ENCODE results near the gene SLC39A10. TPM values are rescaled to one million over a fixed set of nuclear protein-coding genes. Genes with fewer than 3 reads are reported as not detected.
"Not testable (repeated sequence)": the region's sequence is repeated elsewhere in the genome, so short reads cannot be mapped to it uniquely, and the experiment has no call there.

SLC39A10 gene
- total RNA-seq, 1 donor from 2014 or later = 13.4 TPM

DNA sequence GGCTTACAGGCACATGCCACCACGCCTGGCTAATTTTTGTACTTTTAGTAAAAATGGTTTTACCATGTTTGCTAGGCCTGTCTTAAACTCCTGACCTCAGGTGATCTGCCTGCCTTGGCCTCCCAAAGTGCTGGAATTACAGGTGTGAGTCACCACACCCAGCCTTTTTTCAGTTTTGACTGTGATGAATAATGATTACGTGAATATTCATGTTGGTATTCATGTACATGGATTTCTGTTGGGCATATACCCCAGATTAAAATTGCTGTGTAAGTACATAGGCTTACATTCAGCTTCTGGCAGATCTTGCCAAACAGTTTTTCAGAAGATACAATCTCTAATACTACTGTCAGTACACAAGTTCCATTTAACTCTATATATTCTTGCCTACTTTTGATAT is 20.9 kb downstream of the SLC39A10 start:
- TF ChIP-seq, protein P1, sequence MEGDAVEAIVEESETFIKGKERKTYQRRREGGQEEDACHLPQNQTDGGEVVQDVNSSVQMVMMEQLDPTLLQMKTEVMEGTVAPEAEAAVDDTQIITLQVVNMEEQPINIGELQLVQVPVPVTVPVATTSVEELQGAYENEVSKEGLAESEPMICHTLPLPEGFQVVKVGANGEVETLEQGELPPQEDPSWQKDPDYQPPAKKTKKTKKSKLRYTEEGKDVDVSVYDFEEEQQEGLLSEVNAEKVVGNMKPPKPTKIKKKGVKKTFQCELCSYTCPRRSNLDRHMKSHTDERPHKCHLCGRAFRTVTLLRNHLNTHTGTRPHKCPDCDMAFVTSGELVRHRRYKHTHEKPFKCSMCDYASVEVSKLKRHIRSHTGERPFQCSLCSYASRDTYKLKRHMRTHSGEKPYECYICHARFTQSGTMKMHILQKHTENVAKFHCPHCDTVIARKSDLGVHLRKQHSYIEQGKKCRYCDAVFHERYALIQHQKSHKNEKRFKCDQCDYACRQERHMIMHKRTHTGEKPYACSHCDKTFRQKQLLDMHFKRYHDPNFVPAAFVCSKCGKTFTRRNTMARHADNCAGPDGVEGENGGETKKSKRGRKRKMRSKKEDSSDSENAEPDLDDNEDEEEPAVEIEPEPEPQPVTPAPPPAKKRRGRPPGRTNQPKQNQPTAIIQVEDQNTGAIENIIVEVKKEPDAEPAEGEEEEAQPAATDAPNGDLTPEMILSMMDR (IDR thresholded peaks at IDR 0.05; ENCODE audit: insufficient read depth, low read length, severe bottlenecking) = no peak
- no peak for FAIRE-seq
- Histone ChIP-seq H3K4me3 (ENCODE audit: low read depth, low read length) (no peak overlapping the region), H3K36me3 (ENCODE audit: control insufficient read depth, insufficient read depth, low read length) (no peaks in the 10 kb centered on the region), H3K27me3 (ENCODE audit: control insufficient read depth, insufficient read depth, low read length) (no peaks in the 10 kb centered on the region)
- peak; percentile 26 for DNase-seq (ENCODE audit: low read depth)

DNA sequence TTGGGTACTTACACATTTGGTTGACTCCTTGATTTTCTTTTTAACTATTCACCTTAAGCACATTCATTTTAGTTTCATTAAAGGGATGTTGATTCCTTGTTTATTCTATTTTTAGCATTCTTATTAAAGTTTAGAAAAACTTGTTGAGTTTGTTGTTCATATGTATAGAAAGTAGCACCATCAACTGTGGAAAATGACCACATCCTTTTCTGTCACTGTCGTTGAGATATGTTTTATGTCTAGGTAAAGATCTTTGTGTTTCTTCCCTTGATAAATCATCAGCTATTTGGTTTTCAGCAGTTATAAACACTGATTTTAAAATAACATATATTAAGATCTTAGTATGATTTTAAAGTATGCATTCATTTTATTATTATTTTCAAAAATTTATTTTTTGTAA is 25.1 kb downstream of the SLC39A10 start:
- no peak for FAIRE-seq
- Histone ChIP-seq H3K36me3 (ENCODE audit: control insufficient read depth, insufficient read depth, low read length) (no peaks in the 10 kb centered on the region), H3K4me3 (ENCODE audit: low read depth, low read length) (no peak overlapping the region), H3K27me3 (ENCODE audit: control insufficient read depth, insufficient read depth, low read length) (no peaks in the 10 kb centered on the region)
- TF ChIP-seq, protein P1 (IDR thresholded peaks at IDR 0.05; ENCODE audit: insufficient read depth, low read length, severe bottlenecking) = no peak
- DNase-seq (ENCODE audit: low read depth) = no peak

DNA sequence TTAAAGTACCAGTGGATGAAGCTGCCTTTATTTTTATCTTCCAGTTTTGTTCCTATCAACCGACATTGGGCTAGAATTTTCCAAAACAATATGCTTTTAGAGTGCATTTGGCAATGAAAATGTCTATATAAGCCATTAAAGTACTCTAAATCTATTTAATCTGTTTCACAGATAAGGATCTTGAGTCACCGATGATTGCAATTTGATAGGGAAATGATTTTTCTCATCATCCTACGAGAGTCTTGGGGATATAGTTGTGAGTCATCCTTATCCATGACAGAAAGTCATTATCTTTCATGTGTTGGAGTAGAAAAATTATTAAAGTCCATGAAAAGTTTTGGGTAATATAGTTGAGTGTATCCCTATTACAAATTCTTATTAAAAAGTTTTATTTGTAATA is 26.1 kb downstream of the SLC39A10 start:
- FAIRE-seq = no peak
- Histone ChIP-seq H3K27me3 (ENCODE audit: control insufficient read depth, insufficient read depth, low read length) (no peaks in the 10 kb centered on the region), H3K36me3 (ENCODE audit: control insufficient read depth, insufficient read depth, low read length) (no peaks in the 10 kb centered on the region), H3K4me3 (ENCODE audit: low read depth, low read length) (no peak overlapping the region)
- DNase-seq (ENCODE audit: low read depth) = peak; percentile 46
- TF ChIP-seq, protein P1 (IDR thresholded peaks at IDR 0.05; ENCODE audit: insufficient read depth, low read length, severe bottlenecking) = no peak

DNA sequence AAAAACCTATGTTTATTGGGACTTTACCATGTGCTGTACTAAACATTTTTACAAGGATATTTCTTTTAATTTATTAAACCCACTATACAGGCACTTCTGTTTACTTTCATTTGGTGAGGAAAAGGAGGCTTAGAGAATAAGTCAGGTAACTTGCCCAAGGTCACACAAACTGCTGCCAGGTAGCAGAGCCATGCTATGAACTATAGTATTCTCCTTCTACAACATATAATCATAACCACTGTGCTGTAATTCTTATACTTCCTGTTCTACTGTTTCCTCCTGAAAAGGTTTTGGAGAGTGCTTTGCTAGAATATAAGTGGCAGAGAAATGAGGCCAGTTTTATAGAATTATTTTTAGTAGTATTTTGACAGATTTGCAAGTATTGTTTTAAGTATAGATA is 29.5 kb downstream of the SLC39A10 start:
- H3K4me3 ChIP-seq (ENCODE audit: low read depth, low read length) = no peak overlapping the region
- no peaks in the 10 kb centered on the region for H3K36me3 ChIP-seq (ENCODE audit: control insufficient read depth, insufficient read depth, low read length)
- DNase-seq (ENCODE audit: low read depth) (no peak), FAIRE-seq (no peak)
- TF ChIP-seq, protein P1 (IDR thresholded peaks at IDR 0.05; ENCODE audit: insufficient read depth, low read length, severe bottlenecking) = no peak
- H3K27me3 ChIP-seq (ENCODE audit: control insufficient read depth, insufficient read depth, low read length) = no peaks in the 10 kb centered on the region

DNA sequence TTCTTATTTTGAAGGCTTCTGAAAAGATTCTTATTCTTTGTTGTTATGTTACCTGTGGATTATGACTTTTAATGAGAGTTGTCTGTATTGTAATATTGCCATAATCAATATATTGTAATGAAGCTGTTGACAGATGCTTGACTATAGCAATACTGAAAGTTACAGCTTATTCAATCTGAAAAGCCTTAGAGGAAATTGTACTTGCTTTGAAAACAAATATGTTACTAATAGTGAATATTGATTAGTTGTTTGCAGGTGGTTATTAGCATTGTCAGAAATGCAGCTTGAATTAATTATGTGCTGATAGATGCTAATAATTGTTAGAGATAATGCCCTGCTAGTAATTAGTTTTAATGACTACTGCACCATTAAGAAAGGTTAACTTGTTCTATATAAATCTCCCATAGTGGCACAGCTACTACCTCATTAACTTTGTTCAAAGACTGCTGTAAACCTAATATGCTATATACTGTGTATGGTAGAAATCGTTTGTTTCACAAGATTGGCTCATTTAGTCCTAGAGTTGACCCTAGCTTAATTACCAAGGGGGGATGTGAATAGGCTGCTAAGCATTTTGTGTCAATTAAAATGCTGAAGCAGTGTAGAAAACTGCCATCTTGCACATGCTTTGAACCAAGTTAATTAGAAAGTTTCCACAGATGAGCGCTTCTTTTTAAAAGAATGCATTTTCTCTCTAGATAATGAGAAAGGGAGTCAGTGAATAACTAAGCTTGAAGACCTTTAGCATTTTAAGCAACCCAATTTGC is 30.5 kb downstream of the SLC39A10 start:
- TF ChIP-seq, protein P1 (IDR thresholded peaks at IDR 0.05; ENCODE audit: insufficient read depth, low read length, severe bottlenecking) = no peak
- no peaks in the 10 kb centered on the region for H3K27me3 ChIP-seq (ENCODE audit: control insufficient read depth, insufficient read depth, low read length)
- no peak for DNase-seq (ENCODE audit: low read depth)
- no peak overlapping the region for H3K4me3 ChIP-seq (ENCODE audit: low read depth, low read length)
- no peak for FAIRE-seq
- no peaks in the 10 kb centered on the region for H3K36me3 ChIP-seq (ENCODE audit: control insufficient read depth, insufficient read depth, low read length)

DNA sequence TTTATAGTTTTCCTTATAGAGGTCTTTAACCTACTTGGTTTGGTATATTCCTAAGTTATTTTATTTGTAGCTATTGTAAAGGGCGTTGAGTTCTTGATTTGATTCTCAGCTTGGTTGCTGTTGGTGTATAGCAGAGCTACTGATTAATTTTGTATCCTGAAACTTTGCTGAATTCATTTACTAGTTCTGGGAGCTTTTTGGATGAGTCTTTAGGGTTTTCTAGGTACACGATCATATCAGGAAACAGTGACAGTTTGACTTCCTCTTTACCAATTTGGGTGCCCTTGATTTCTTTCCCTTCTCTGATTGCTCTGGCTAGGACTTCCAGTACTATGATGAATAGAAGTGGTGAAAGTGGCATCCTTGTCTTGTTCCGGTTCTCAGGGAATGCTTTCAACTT is 35.5 kb downstream of the SLC39A10 start:
- H3K27me3 ChIP-seq (ENCODE audit: control insufficient read depth, insufficient read depth, low read length); DNase-seq (ENCODE audit: low read depth); H3K36me3 ChIP-seq (ENCODE audit: control insufficient read depth, insufficient read depth, low read length); H3K4me3 ChIP-seq (ENCODE audit: low read depth, low read length); FAIRE-seq: not testable (repeated sequence)
